HepG2 (cell line): Measurements from ENCODE around the gene DCST2. TPM values are rescaled to one million over a fixed set of nuclear protein-coding genes. Genes with fewer than 3 reads are reported as not detected.

Experiments used
- GATA4 ChIP-seq: sonication (generic); IDR thresholded peaks from 2 replicates; pipeline ENCODE4 v1.6.1; 2016; ENCODE audit warnings: antibody characterized with exemption, low read depth, borderline replicate concordance
- KDM2A ChIP-seq: sonication (generic); formaldehyde crosslinking; IDR thresholded peaks from 2 replicates; pipeline ENCODE4 v1.4.0; 2020; ENCODE audit warnings: low read depth, missing genetic modification reagents, borderline replicate concordance
- NCOA2 ChIP-seq: sonication (generic); formaldehyde crosslinking; IDR thresholded peaks from 2 replicates; pipeline ENCODE4 v1.8.0; 2022; ENCODE audit warnings: inconsistent platforms
- PHF5A ChIP-seq: IDR thresholded peaks from one replicate; pipeline ENCODE4 v1.6.1; 2018; ENCODE audit warnings: low read depth, missing genetic modification reagents; ENCODE audit not compliant: unreplicated experiment
- SMAD3 ChIP-seq: sonication (generic); formaldehyde crosslinking; IDR thresholded peaks from 2 replicates; pipeline ENCODE4 v1.4.0; 2020; ENCODE audit warnings: missing genetic modification reagents
- ZBTB3 ChIP-seq: sonication (generic); formaldehyde crosslinking; IDR thresholded peaks from 2 replicates; pipeline ENCODE4 v1.4.0; 2020; ENCODE audit warnings: low read depth, mild to moderate bottlenecking, moderate library complexity, missing genetic modification reagents, borderline replicate concordance
- ZFP36L2 ChIP-seq: sonication (generic); formaldehyde crosslinking; IDR thresholded peaks from 2 replicates; pipeline ENCODE4 v1.4.0; 2020; ENCODE audit warnings: missing genetic modification reagents
- ZNF10 ChIP-seq: sonication (generic); formaldehyde crosslinking; IDR thresholded peaks from 2 replicates; pipeline ENCODE4 v1.4.0; 2020; ENCODE audit warnings: mild to moderate bottlenecking, low read depth, missing genetic modification reagents, borderline replicate concordance
- ZNF496 ChIP-seq: sonication (generic); formaldehyde crosslinking; IDR thresholded peaks from 2 replicates; pipeline ENCODE4 v1.8.1; 2023; ENCODE audit warnings: mild to moderate bottlenecking, moderate library complexity, missing genetic modification reagents; ENCODE audit not compliant: insufficient replicate concordance
- ZNF652 ChIP-seq: IDR thresholded peaks from 2 replicates; pipeline ENCODE4 v1.6.1; 2016; ENCODE audit warnings: low read depth, borderline replicate concordance
- ZSCAN12 ChIP-seq: sonication (generic); formaldehyde crosslinking; IDR thresholded peaks from 2 replicates; pipeline ENCODE4 v1.9.0; 2021; ENCODE audit warnings: mild to moderate bottlenecking, missing genetic modification reagents
- polyA plus RNA-seq, 8 experiments: library from polyadenylated mRNA; depleted of rRNA in 3 of 8; stranded (reverse) in 7 of 8; unstranded in 1 of 8; fragments of >200 nt; fragmentation: Illumina TruSeq in 4 of 8; extraction: Trizol in 4 of 8; gene quantifications; 2 replicates each; pipeline versions ENCODE4 v1.2.1 to v1.2.3, GENCODE V29; 2011 to 2016; ENCODE audit warnings: low read depth in 4 of 8, missing spikeins in 1 of 8, mixed read lengths in 1 of 8; ENCODE audit not compliant: insufficient read depth in 1 of 8
- total RNA-seq, 5 experiments: library from RNA; depleted of rRNA; stranded (reverse); fragments of >200 nt; fragmentation: Illumina TruSeq; extraction: Trizol; gene quantifications; 2 replicates each; pipeline ENCODE4 v1.2.3, GENCODE V29; 2016; ENCODE audit warnings: low read depth in 1 of 5
- TF ChIP-seq, protein P1 (sequence below): sonication (generic); formaldehyde crosslinking; IDR thresholded peaks from one replicate; pipeline ENCODE4 v1.5.1; 2020; ENCODE audit warnings: mild to moderate bottlenecking, missing genetic modification reagents; ENCODE audit errors: not compliant biosample characterization
- TF ChIP-seq, protein P2 (sequence below): sonication (generic); formaldehyde crosslinking; IDR thresholded peaks from 2 replicates; pipeline ENCODE4 v1.4.0; 2020; ENCODE audit warnings: missing genetic modification reagents, mild to moderate bottlenecking, borderline replicate concordance
- TF ChIP-seq, protein P3 (sequence below): sonication (generic); formaldehyde crosslinking; IDR thresholded peaks from 2 replicates; pipeline ENCODE4 v1.4.0; 2020; ENCODE audit warnings: missing genetic modification reagents

The DCST2 gene
- total and polyA plus RNA-seq, 2 of the 13 experiments (the other 11 are each of a cell fraction or from before 2014, with no cell fraction given): 0.74 TPM; not detected in 1

DNA sequence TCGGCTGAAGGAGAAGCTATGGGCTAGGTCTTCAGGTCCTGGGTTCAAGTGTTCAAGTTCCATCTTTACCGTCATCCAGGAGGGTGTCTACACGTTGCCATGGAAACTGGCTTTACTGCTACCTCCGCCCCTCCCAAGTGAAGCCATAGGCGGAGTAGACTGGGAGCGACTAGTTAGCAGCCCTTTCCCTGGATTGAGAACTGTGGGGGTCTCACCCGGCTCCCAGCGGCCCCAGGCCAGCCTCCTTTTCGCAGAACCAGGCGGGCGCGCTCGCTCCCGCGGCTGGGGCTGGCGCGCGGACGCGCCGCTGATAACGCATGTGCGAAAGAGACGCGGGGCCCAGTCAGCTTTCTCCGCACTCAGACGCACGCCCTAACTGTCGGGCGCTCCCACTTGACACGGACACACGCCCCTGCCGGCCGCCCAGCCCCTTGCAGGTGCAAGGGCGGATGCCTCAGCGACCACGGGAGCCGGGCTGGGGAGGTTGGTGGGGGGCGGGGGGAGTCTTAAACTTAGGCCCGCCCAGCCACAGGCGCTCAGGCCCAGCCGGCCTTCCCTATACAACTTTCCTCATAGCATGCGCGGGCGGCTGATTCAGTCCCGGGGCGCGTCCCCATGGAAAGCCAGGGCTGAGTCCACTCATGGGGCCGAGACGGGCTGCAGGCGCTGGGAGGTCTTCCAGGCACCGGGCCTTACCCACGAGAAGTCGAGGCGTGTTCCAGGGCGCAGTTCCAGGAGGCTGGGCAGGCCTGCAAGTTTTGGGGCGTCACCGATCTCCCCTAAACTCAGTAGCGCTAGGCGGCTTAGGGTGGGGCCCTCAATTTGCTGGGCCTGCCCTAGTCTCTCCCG is 37.4 kb upstream of the DCST2 start (continued):
- TF ChIP-seq GATA4 (no peak), ZFP36L2 (CRISPR knock-in tag) (no peak), ZSCAN12 (CRISPR knock-in tag) (no peak), SMAD3 (CRISPR knock-in tag) (no peak), NCOA2 (CRISPR knock-in tag) (no peak), ZNF496 (CRISPR knock-in tag) (no peak), KDM2A (CRISPR knock-in tag) (peak; percentile 89; the same call in 1 of the 2 replicates), ZNF10 (no peak), PHF5A (no peak), ZBTB3 (CRISPR knock-in tag) (no peak), ZNF652 (CRISPR knock-in tag) (no peak)
- TF ChIP-seq, protein P1, sequence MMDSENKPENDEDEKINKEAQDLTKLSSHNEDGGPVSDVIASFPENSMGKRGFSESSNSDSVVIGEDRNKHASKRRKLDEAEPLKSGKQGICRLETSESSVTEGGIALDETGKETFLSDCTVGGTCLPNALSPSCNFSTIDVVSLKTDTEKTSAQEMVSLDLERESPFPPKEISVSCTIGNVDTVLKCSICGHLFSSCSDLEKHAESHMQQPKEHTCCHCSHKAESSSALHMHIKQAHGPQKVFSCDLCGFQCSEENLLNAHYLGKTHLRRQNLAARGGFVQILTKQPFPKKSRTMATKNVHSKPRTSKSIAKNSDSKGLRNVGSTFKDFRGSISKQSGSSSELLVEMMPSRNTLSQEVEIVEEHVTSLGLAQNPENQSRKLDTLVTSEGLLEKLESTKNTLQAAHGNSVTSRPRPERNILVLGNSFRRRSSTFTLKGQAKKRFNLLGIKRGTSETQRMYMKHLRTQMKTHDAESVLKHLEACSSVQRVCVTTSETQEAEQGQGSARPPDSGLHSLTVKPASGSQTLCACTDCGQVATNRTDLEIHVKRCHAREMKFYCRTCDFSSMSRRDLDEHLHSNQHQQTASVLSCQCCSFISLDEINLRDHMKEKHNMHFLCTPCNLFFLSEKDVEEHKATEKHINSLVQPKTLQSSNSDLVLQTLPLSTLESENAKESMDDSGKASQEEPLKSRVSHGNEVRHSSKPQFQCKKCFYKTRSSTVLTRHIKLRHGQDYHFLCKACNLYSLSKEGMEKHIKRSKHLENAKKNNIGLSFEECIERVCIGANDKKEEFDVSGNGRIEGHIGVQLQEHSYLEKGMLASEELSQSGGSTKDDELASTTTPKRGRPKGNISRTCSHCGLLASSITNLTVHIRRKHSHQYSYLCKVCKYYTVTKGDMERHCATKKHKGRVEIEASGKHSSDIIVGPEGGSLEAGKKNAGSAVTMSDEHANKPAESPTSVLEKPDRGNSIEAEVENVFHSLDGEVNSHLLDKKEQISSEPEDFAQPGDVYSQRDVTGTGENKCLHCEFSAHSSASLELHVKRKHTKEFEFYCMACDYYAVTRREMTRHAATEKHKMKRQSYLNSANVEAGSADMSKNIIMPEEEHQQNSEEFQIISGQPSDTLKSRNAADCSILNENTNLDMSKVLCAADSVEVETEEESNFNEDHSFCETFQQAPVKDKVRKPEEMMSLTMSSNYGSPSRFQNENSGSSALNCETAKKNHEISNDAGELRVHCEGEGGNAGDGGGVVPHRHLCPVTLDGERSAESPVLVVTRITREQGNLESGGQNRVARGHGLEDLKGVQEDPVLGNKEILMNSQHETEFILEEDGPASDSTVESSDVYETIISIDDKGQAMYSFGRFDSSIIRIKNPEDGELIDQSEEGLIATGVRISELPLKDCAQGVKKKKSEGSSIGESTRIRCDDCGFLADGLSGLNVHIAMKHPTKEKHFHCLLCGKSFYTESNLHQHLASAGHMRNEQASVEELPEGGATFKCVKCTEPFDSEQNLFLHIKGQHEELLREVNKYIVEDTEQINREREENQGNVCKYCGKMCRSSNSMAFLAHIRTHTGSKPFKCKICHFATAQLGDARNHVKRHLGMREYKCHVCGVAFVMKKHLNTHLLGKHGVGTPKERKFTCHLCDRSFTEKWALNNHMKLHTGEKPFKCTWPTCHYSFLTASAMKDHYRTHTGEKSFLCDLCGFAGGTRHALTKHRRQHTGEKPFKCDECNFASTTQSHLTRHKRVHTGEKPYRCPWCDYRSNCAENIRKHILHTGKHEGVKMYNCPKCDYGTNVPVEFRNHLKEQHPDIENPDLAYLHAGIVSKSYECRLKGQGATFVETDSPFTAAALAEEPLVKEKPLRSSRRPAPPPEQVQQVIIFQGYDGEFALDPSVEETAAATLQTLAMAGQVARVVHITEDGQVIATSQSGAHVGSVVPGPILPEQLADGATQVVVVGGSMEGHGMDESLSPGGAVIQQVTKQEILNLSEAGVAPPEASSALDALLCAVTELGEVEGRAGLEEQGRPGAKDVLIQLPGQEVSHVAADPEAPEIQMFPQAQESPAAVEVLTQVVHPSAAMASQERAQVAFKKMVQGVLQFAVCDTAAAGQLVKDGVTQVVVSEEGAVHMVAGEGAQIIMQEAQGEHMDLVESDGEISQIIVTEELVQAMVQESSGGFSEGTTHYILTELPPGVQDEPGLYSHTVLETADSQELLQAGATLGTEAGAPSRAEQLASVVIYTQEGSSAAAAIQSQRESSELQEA (CRISPR knock-in tag): peak; percentile 67
- TF ChIP-seq, protein P2, sequence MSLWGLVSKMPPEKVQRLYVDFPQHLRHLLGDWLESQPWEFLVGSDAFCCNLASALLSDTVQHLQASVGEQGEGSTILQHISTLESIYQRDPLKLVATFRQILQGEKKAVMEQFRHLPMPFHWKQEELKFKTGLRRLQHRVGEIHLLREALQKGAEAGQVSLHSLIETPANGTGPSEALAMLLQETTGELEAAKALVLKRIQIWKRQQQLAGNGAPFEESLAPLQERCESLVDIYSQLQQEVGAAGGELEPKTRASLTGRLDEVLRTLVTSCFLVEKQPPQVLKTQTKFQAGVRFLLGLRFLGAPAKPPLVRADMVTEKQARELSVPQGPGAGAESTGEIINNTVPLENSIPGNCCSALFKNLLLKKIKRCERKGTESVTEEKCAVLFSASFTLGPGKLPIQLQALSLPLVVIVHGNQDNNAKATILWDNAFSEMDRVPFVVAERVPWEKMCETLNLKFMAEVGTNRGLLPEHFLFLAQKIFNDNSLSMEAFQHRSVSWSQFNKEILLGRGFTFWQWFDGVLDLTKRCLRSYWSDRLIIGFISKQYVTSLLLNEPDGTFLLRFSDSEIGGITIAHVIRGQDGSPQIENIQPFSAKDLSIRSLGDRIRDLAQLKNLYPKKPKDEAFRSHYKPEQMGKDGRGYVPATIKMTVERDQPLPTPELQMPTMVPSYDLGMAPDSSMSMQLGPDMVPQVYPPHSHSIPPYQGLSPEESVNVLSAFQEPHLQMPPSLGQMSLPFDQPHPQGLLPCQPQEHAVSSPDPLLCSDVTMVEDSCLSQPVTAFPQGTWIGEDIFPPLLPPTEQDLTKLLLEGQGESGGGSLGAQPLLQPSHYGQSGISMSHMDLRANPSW (CRISPR knock-in tag): no peak
- TF ChIP-seq, protein P3, sequence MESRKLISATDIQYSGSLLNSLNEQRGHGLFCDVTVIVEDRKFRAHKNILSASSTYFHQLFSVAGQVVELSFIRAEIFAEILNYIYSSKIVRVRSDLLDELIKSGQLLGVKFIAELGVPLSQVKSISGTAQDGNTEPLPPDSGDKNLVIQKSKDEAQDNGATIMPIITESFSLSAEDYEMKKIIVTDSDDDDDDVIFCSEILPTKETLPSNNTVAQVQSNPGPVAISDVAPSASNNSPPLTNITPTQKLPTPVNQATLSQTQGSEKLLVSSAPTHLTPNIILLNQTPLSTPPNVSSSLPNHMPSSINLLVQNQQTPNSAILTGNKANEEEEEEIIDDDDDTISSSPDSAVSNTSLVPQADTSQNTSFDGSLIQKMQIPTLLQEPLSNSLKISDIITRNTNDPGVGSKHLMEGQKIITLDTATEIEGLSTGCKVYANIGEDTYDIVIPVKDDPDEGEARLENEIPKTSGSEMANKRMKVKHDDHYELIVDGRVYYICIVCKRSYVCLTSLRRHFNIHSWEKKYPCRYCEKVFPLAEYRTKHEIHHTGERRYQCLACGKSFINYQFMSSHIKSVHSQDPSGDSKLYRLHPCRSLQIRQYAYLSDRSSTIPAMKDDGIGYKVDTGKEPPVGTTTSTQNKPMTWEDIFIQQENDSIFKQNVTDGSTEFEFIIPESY: no peak
